Trophoblast cell (in vitro differentiated cells and primary cell): Measurements from ENCODE around the gene TEX101.
"Not testable (repeated sequence)": the region's sequence is repeated elsewhere in the genome, so short reads cannot be mapped to it uniquely, and the experiment has no call there.

Experiments
- DNase-seq, 2 donors: peaks; one replicate each; pipeline ENCODE4 v3.0.0-alpha.2; 2016
- H2AFZ ChIP-seq: 2 replicates; pipeline ENCODE4 v1.6.1; 2013; ENCODE audit warnings: low read length, moderate library complexity, mild to moderate bottlenecking; ENCODE audit not compliant: insufficient read depth, poor library complexity
- H2AK5ac ChIP-seq: 2 replicates; pipeline ENCODE4 v1.6.1; 2013; ENCODE audit warnings: mild to moderate bottlenecking, low read length
- H2BK120ac ChIP-seq: 2 replicates; pipeline ENCODE4 v1.6.1; 2013; ENCODE audit warnings: low read length, mild to moderate bottlenecking, moderate library complexity; ENCODE audit not compliant: insufficient read depth, poor library complexity
- H2BK12ac ChIP-seq: 2 replicates; pipeline ENCODE4 v1.6.1; 2013; ENCODE audit warnings: mild to moderate bottlenecking, low read length, moderate library complexity
- H2BK5ac ChIP-seq: 2 replicates; pipeline ENCODE4 v1.6.1; 2013; ENCODE audit warnings: low read length, low read depth, moderate library complexity, mild to moderate bottlenecking; ENCODE audit not compliant: poor library complexity
- H3K14ac ChIP-seq: 2 replicates; pipeline ENCODE4 v1.6.1; 2013; ENCODE audit warnings: mild to moderate bottlenecking, low read length
- H3K18ac ChIP-seq: 2 replicates; pipeline ENCODE4 v1.6.1; 2013; ENCODE audit warnings: mild to moderate bottlenecking, low read length
- H3K23ac ChIP-seq: 2 replicates; pipeline ENCODE4 v1.6.1; 2013; ENCODE audit warnings: low read length
- H3K27ac ChIP-seq: 2 replicates; pipeline ENCODE4 v1.5.1; 2013; ENCODE audit warnings: low read depth, mild to moderate bottlenecking, inconsistent platforms, low read length, moderate library complexity
- H3K27me3 ChIP-seq: 2 replicates; pipeline ENCODE4 v1.6.1; 2013; ENCODE audit warnings: inconsistent platforms, mild to moderate bottlenecking, low read length, moderate library complexity; ENCODE audit not compliant: insufficient read depth
- H3K36me3 ChIP-seq, 2 experiments: 1 replicate in 1 of 2; 2 replicates in 1 of 2; pipeline ENCODE4 v1.6.1; 2013; ENCODE audit warnings: low read length in 2 of 2, mild to moderate bottlenecking in 2 of 2, moderate library complexity in 1 of 2; ENCODE audit not compliant: insufficient read depth in 2 of 2, control insufficient read depth in 1 of 2
- H3K4ac ChIP-seq: 2 replicates; pipeline ENCODE4 v1.6.1; 2013; ENCODE audit warnings: low read depth, mild to moderate bottlenecking, low read length, moderate library complexity
- H3K4me1 ChIP-seq, 2 experiments: 1 replicate in 1 of 2; 2 replicates in 1 of 2; pipeline ENCODE4 v1.6.1; 2013; ENCODE audit warnings: low read length in 2 of 2, mild to moderate bottlenecking in 2 of 2, moderate library complexity in 1 of 2; ENCODE audit not compliant: insufficient read depth in 2 of 2, control insufficient read depth in 1 of 2
- H3K4me2 ChIP-seq: 2 replicates; pipeline ENCODE4 v1.6.1; 2013; ENCODE audit warnings: inconsistent platforms, mild to moderate bottlenecking, low read length, moderate library complexity
- H3K4me3 ChIP-seq: 2 replicates; pipeline ENCODE4 v1.5.1; 2013; ENCODE audit warnings: mild to moderate bottlenecking, low read depth, low read length, inconsistent platforms
- H3K79me1 ChIP-seq: one replicate; pipeline ENCODE4 v1.6.1; 2013; ENCODE audit warnings: low read length
- H3K79me2 ChIP-seq: 2 replicates; pipeline ENCODE4 v1.6.1; 2013; ENCODE audit warnings: low read length, mild to moderate bottlenecking; ENCODE audit not compliant: control insufficient read depth, insufficient read depth, poor library complexity
- H3K9ac ChIP-seq: 2 replicates; pipeline ENCODE4 v1.6.1; 2013; ENCODE audit warnings: mild to moderate bottlenecking, low read length
- H3K9me3 ChIP-seq: 2 replicates; pipeline ENCODE4 v1.6.1; 2013; ENCODE audit warnings: low read depth, mild to moderate bottlenecking, control low read depth, inconsistent platforms, low read length; ENCODE audit not compliant: insufficient read depth
- H4K12ac ChIP-seq: 2 replicates; pipeline ENCODE4 v1.6.1; 2013; ENCODE audit warnings: low read depth, mild to moderate bottlenecking, low read length, moderate library complexity
- H4K8ac ChIP-seq: 2 replicates; pipeline ENCODE4 v1.6.1; 2013; ENCODE audit warnings: low read depth, mild to moderate bottlenecking, low read length, moderate library complexity
- H4K91ac ChIP-seq: one replicate; pipeline ENCODE4 v1.6.1; 2013; ENCODE audit warnings: low read depth, mild to moderate bottlenecking, low read length, moderate library complexity
- WGBS: extraction: QIAGEN DNeasy Blood & Tissue Kit; methylation state at CpG from one replicate; pipeline ENCODE4 v1.1.7; 2013; ENCODE audit warnings: missing lambda C conversion rate; ENCODE audit not compliant: insufficient read length, insufficient coverage; ENCODE audit errors: extremely low coverage; 5-methylcytosine and 5-hydroxymethylcytosine counted together

TEX101 gene

GRCh38 chr19:43371909-43372308 is 42.8 kb upstream of the TEX101 start:
- H4K8ac ChIP-seq: no peak overlapping the region
- H4K91ac ChIP-seq: no peak overlapping the region
- no peak overlapping the region for H3K4me3 ChIP-seq
- no peak overlapping the region for H3K4ac ChIP-seq
- no peak overlapping the region for H3K14ac ChIP-seq
- no peak overlapping the region for H2BK120ac ChIP-seq
- no peaks in the 10 kb centered on the region for H3K79me2 ChIP-seq
- H3K79me1 ChIP-seq: no peaks in the 10 kb centered on the region
- H2AFZ ChIP-seq: no peak overlapping the region
- H3K23ac ChIP-seq: no peak overlapping the region
- H2BK5ac ChIP-seq: no peak overlapping the region
- no CpG with 5 or more reads among the region's 8 CpGs for WGBS
- no peak overlapping the region for H2AK5ac ChIP-seq
- H3K9ac ChIP-seq: no peak overlapping the region
- H3K27ac ChIP-seq: no peak overlapping the region
- no peak overlapping the region for H4K12ac ChIP-seq
- H3K4me2 ChIP-seq: no peak overlapping the region
- H2BK12ac ChIP-seq: no peak overlapping the region
- H3K27me3 ChIP-seq: no peaks in the 10 kb centered on the region
- H3K4me1 ChIP-seq: no peaks in the 10 kb centered on the region
- H3K9me3 ChIP-seq: peaks cover 4% of the 10 kb centered on the region
- no peak overlapping the region for H3K18ac ChIP-seq
- no peaks in the 10 kb centered on the region for H3K36me3 ChIP-seq
- DNase-seq: no peak

DNA sequence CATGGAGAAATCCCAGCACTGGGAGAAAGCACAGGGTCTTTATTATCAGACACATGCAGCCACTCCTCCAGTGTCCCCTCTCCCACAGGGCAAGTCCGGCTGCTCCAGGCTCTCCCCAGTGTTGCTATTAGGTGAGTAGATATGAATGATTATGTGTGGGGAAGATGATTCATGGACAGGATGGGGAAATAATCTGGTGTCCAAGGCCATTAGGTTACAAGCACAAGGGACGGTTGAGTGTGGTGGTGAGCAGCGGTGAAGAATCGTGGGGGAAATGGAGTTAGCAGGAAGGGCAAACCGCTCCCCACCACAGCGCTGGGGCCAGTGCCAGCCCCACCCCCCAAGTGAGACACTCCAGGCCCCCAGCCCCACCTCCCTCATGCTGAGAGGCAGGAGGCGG is 42.2 kb upstream of the TEX101 start:
- H4K12ac ChIP-seq: no peak overlapping the region
- no peaks in the 10 kb centered on the region for H3K27me3 ChIP-seq
- WGBS: no CpG with 5 or more reads among the region's 7 CpGs
- peaks cover 4% of the 10 kb centered on the region for H3K9me3 ChIP-seq
- H4K8ac ChIP-seq: no peak overlapping the region
- H4K91ac ChIP-seq: no peak overlapping the region
- no peak overlapping the region for H2AFZ ChIP-seq
- no peak overlapping the region for H2BK12ac ChIP-seq
- no peaks in the 10 kb centered on the region for H3K4me1 ChIP-seq
- DNase-seq: no peak
- no peaks in the 10 kb centered on the region for H3K36me3 ChIP-seq
- H3K23ac ChIP-seq: no peak overlapping the region
- H3K9ac ChIP-seq: no peak overlapping the region
- no peak overlapping the region for H3K4me3 ChIP-seq
- no peak overlapping the region for H3K4me2 ChIP-seq
- no peak overlapping the region for H3K4ac ChIP-seq
- no peak overlapping the region for H3K27ac ChIP-seq
- no peak overlapping the region for H3K14ac ChIP-seq
- H3K79me2 ChIP-seq: no peaks in the 10 kb centered on the region
- no peak overlapping the region for H2AK5ac ChIP-seq
- no peaks in the 10 kb centered on the region for H3K79me1 ChIP-seq
- H2BK120ac ChIP-seq: no peak overlapping the region
- no peak overlapping the region for H2BK5ac ChIP-seq
- no peak overlapping the region for H3K18ac ChIP-seq

DNA sequence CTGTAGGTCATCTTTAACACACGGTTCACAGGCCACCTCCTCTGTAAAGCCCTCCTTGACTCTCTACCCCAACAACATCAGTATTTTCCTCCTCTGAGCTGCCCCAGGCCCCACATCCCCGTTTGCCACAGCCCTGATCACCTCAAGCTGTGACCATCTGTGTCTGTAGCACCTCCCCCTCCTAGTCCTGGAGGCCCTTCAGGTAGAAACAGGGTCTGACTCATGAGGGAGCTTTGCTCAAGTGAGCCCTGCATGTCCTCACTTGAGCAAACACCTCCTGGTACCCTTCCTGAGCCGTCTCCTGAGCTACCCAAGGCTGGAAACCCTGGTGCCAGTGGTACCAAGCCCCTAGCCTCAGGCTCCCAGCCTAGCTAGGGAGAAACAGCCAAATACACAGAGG is 37.1 kb upstream of the TEX101 start:
- WGBS: no CpG with 5 or more reads among the region's 3 CpGs
- not testable (repeated sequence) for H2BK120ac ChIP-seq

GRCh38 chr19:43380008-43380407 is 34.7 kb upstream of the TEX101 start:
- no CpG with 5 or more reads among the region's 14 CpGs for WGBS

More for the DNA sequence above, 37.1 kb upstream of the TEX101 start:
- H3K79me2 ChIP-seq, H3K79me1 ChIP-seq, H3K9ac ChIP-seq, H3K4me2 ChIP-seq, H2AFZ ChIP-seq, H3K18ac ChIP-seq, H3K9me3 ChIP-seq, H3K27me3 ChIP-seq, H3K27ac ChIP-seq, H3K4me1 ChIP-seq, H2AK5ac ChIP-seq, H2BK5ac ChIP-seq, H3K23ac ChIP-seq, H3K36me3 ChIP-seq, H4K8ac ChIP-seq, H3K4ac ChIP-seq, H3K4me3 ChIP-seq, H3K14ac ChIP-seq, DNase-seq, H4K91ac ChIP-seq, H2BK12ac ChIP-seq, H4K12ac ChIP-seq: not testable (repeated sequence)

More at GRCh38 chr19:43380008-43380407, 34.7 kb upstream of the TEX101 start:
- Histone ChIP-seq H2BK12ac (no peak overlapping the region), H3K79me2 (no peaks in the 10 kb centered on the region), H2BK120ac (no peak overlapping the region), H3K4me1 (peaks cover 3 to 9% of the 10 kb centered on the region in 2 experiments), H3K14ac (no peak overlapping the region), H3K4ac (no peak overlapping the region), H3K9ac (no peak overlapping the region), H4K91ac (peak overlapping the region; percentile 19), H3K18ac (no peak overlapping the region), H4K12ac (no peak overlapping the region), H3K79me1 (peaks cover 2% of the 10 kb centered on the region), H3K27me3 (no peaks in the 10 kb centered on the region), H3K27ac (no peak overlapping the region), H3K23ac (no peak overlapping the region), H4K8ac (no peak overlapping the region), H2AK5ac (no peak overlapping the region), H3K4me2 (no peak overlapping the region), H3K4me3 (no peak overlapping the region), H3K9me3 (no peaks in the 10 kb centered on the region), H3K36me3 (no peaks in the 10 kb centered on the region), H2AFZ (no peak overlapping the region), H2BK5ac (no peak overlapping the region)
- no peak for DNase-seq
